ENCODE data around the gene TGFA.

Gene TGFA

DNA sequence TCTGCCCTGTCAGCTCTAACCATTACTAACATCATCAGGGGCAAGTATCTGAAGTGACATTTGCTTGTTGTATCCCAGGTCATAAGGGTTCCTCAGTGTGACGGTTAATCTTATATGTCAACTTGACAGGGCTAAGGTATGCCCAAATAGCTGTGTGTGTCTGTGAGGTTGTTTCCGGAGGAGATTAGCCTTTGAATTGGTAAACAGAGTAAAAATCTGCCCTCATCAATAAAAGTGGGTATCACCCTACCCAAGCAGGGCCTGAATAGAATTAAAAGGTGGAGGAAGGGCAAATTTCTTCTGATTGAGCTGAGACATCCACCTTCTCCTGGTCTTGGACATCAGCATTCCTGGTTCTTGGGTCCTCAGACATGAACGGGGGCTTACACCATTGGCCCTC lies 12.8 kb upstream of the TGFA start:
- TF ChIP-seq, protein P1, sequence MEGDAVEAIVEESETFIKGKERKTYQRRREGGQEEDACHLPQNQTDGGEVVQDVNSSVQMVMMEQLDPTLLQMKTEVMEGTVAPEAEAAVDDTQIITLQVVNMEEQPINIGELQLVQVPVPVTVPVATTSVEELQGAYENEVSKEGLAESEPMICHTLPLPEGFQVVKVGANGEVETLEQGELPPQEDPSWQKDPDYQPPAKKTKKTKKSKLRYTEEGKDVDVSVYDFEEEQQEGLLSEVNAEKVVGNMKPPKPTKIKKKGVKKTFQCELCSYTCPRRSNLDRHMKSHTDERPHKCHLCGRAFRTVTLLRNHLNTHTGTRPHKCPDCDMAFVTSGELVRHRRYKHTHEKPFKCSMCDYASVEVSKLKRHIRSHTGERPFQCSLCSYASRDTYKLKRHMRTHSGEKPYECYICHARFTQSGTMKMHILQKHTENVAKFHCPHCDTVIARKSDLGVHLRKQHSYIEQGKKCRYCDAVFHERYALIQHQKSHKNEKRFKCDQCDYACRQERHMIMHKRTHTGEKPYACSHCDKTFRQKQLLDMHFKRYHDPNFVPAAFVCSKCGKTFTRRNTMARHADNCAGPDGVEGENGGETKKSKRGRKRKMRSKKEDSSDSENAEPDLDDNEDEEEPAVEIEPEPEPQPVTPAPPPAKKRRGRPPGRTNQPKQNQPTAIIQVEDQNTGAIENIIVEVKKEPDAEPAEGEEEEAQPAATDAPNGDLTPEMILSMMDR (IDR thresholded peaks at IDR 0.05; ENCODE audit: low read depth, low read length): no peak
- no peaks in the 10 kb centered on the region for H3K36me3 ChIP-seq
- no peaks in the 10 kb centered on the region for H3K4me1 ChIP-seq
- H3K4me3 ChIP-seq (ENCODE audit: low read depth, low read length): no peak overlapping the region
- no peaks in the 10 kb centered on the region for H3K9me3 ChIP-seq
- no peaks in the 10 kb centered on the region for H3K27me3 ChIP-seq
- no peak for DNase-seq

DNA sequence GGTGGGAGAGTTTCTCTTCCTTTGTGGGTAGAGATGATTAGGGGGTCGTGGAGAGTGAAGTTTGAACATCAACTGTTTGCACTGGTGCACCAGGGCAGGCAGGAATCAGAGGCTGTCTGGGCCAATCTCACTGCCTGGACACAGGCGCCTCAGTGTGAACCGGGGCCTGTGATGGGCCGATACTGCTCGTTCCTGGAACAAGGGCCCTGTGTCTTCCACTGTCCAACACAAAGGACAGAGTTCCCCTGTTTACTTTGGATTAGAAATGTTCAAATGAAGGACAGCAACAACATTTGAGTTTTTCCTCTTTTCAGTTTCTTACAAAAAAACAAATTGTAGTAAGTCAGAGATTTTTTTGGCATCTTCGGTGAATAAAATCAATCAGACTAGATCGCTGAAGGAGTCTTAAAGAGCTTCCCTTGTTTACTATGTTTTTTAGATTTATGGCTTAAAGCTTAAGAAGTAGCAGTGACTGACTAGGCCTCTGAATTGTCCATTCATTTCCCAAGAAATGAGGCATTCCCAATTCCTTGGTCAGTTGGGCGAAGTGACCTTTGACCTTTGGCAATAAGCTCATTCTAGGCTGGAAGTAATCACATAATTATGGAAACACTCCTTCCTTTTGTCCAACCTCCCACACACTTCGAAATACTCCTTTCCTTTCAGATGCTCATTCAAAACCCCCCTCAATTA lies 11.6 kb upstream of the TGFA start:
- no peak for DNase-seq
- TF ChIP-seq, protein P1 (IDR thresholded peaks at IDR 0.05; ENCODE audit: low read depth, low read length): no peak

DNA sequence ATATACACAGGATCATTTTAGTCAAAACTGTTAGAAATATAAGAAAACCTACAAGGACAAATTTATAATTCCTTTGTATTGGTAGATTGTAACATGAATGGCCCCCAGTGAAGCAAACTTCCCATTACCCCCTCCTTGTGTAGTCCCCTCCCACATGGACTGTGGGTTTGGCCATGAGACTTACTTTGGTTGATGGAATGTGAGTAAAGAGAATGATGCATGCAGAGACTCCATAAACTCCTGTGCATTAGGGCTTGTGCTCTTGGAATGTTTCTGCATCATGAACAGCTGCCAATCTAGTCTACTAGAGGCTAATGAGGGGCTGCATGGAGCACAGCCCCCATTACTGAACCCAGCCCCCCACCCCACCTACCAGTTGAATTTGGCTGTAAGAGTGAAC lies 8.3 kb upstream of the TGFA start:
- Histone ChIP-seq H3K27me3 (no peaks in the 10 kb centered on the region), H3K9me3 (no peaks in the 10 kb centered on the region), H3K4me3 (ENCODE audit: low read depth, low read length) (no peak overlapping the region), H3K4me1 (no peaks in the 10 kb centered on the region), H3K36me3 (no peaks in the 10 kb centered on the region)
- TF ChIP-seq, protein P1 (IDR thresholded peaks at IDR 0.05; ENCODE audit: low read depth, low read length): no peak
- no peak for DNase-seq

More for the DNA sequence above, 11.6 kb upstream of the TGFA start:
- no peak overlapping the region for H3K4me3 ChIP-seq (ENCODE audit: low read depth, low read length)
- no peaks in the 10 kb centered on the region for H3K9me3 ChIP-seq
- H3K27me3 ChIP-seq: no peaks in the 10 kb centered on the region
- H3K36me3 ChIP-seq: no peaks in the 10 kb centered on the region
- H3K4me1 ChIP-seq: no peaks in the 10 kb centered on the region

DNA sequence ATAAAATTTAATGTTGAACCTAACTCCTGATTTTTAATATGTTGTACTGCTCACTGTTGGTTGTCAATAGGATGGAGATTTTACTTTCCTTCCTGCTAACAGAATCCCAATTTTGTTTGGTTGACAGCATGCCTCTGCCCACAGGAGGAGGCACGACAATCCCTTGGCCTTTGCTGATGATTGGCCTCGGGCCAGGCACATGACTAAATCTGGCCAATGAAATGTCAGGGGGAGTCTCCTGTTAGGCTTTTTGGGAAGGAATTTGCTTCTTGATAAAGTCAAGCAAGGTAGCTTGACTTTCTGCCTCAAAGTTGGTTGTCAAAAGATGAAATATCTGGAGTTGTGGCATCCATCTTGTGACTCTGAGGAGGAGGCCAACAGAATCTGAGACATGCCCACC lies 6.8 kb upstream of the TGFA start:
- H3K36me3 ChIP-seq: no peaks in the 10 kb centered on the region

DNA sequence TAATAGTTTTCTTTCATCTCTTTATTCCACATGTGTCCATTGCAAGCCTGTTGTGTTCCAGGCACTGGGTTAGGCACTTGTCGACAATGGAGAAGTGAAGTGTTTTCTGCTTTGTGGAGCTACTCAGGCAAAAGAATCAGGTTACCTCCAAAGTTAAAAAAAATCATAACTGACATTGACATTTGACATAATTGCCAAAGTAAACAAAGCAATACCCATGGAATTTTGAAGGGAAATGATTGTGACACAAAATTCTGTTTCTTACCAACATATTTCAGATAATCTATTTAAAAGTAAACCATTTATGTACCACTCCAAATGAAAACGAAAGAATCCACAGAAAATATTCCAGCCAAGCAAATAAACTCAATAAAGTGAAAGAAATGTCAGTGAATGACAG lies 6.4 kb upstream of the TGFA start:
- Histone ChIP-seq H3K36me3 (no peaks in the 10 kb centered on the region), H3K4me1 (no peaks in the 10 kb centered on the region), H3K9me3 (no peaks in the 10 kb centered on the region), H3K27me3 (peaks cover 2% of the 10 kb centered on the region; the same call in 1 of the 2 replicates), H3K4me3 (ENCODE audit: low read depth, low read length) (no peak overlapping the region)
- no peak for DNase-seq
- TF ChIP-seq, protein P1 (IDR thresholded peaks at IDR 0.05; ENCODE audit: low read depth, low read length): no peak

More for the DNA sequence above, 6.8 kb upstream of the TGFA start:
- no peak for DNase-seq
- Histone ChIP-seq H3K4me1 (no peaks in the 10 kb centered on the region), H3K9me3 (no peaks in the 10 kb centered on the region), H3K27me3 (no peaks in the 10 kb centered on the region), H3K4me3 (ENCODE audit: low read depth, low read length) (no peak overlapping the region)
- TF ChIP-seq, protein P1 (IDR thresholded peaks at IDR 0.05; ENCODE audit: low read depth, low read length): no peak

DNA sequence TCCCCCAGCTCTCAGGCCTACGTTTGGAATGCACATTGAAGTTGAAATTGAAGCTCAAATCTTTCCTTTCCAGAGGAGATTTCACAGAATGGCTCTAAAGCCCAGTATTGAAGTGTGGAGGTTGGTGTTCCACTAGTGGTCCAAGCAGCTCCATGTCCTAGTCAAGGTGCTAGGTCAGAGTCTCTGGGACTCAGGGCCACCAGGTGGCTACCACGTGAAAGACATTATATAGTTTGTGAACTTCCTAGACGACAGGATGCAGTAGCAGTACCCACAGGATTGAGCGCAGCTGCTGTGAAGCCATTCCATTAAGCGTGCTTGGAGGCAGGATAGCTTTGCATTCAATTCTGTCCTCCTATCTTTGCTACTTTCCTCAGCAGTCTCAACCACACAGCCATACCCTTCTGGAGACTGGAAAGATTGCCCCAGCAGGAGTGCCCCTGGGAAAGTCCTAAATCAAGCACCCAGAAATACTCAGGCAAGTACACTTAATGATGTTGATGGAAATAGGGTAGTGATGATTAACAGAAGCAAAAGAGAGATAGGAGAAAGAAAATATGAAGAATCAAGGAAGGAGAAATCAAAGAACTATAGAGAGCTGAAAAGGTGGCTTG lies 4.7 kb upstream of the TGFA start:
- no peaks in the 10 kb centered on the region for H3K36me3 ChIP-seq

More for the DNA sequence above, 4.7 kb upstream of the TGFA start:
- Histone ChIP-seq H3K4me1 (no peaks in the 10 kb centered on the region), H3K4me3 (ENCODE audit: low read depth, low read length) (no peak overlapping the region), H3K9me3 (no peaks in the 10 kb centered on the region), H3K27me3 (peaks cover 14% of the 10 kb centered on the region)
- no peak for DNase-seq
- TF ChIP-seq, protein P1 (IDR thresholded peaks at IDR 0.05; ENCODE audit: low read depth, low read length): no peak
